GM12878 (cell line): Measurements from ENCODE around the gene TOPBP1. TPM values are rescaled to one million over a fixed set of nuclear protein-coding genes. Genes with fewer than 3 reads are reported as not detected.
A peak's percentile ranks its signal among the peaks of the same experiment; 100 is the strongest.

ENCODE experiments used
- CHD2 ChIP-seq: IDR thresholded peaks from 2 replicates; pipeline ENCODE4 v1.6.1; 2011; ENCODE audit warnings: low read depth, low read length, improper control_type of control experiment, borderline replicate concordance
- CREM ChIP-seq: IDR thresholded peaks from 2 replicates; pipeline ENCODE4 v1.6.1; 2014; ENCODE audit warnings: antibody characterized with exemption, low read depth
- EP300 ChIP-seq, 2 experiments: fragments of 150-350 bp in 1 of 2; IDR thresholded peaks; 2 replicates each; pipeline ENCODE4 v1.6.1; 2011 to 2012; ENCODE audit warnings: low read depth in 2 of 2, low read length in 2 of 2, borderline replicate concordance in 1 of 2, improper control_type of control experiment in 1 of 2, inconsistent platforms in 1 of 2; ENCODE audit not compliant: control insufficient read depth in 1 of 2
- FOXM1 ChIP-seq: IDR thresholded peaks from 2 replicates; pipeline ENCODE4 v1.6.1; 2012; ENCODE audit warnings: low read depth, mild to moderate bottlenecking, inconsistent platforms, low read length, moderate library complexity
- HCFC1 ChIP-seq: fragments of 150-350 bp; IDR thresholded peaks from 2 replicates; pipeline ENCODE4 v1.6.1; 2014; ENCODE audit warnings: low read length
- HDAC2 ChIP-seq: fragments of 200-600 bp; sonication (generic); IDR thresholded peaks from 2 replicates; pipeline ENCODE4 v1.6.1; 2017
- KDM1A ChIP-seq: fragments of 200-600 bp; sonication (generic); IDR thresholded peaks from 2 replicates; pipeline ENCODE4 v1.6.1; 2016; ENCODE audit warnings: borderline replicate concordance
- LARP7 ChIP-seq: fragments of 450-650 bp; IDR thresholded peaks from 2 replicates; pipeline ENCODE4 v1.6.1; 2017; ENCODE audit warnings: mild to moderate bottlenecking
- NRF1 ChIP-seq: conservative IDR thresholded peaks from 2 replicates; pipeline ENCODE4 v1.6.1; 2011; ENCODE audit warnings: mild to moderate bottlenecking, low read depth, low read length, improper control_type of control experiment
- POLR2AphosphoS2 ChIP-seq: IDR thresholded peaks from 2 replicates; pipeline ENCODE4 v1.6.1; 2011; ENCODE audit warnings: low read depth, mild to moderate bottlenecking, low read length, improper control_type of control experiment, moderate library complexity
- POU2F2 ChIP-seq: IDR thresholded peaks from 3 replicates; pipeline ENCODE4 v1.6.1; 2011; ENCODE audit warnings: low read depth, mild to moderate bottlenecking, low read length, borderline replicate concordance
- RFX5 ChIP-seq: IDR thresholded peaks from 2 replicates; pipeline ENCODE4 v1.6.1; 2011; ENCODE audit warnings: low read depth, low read length, improper control_type of control experiment
- RUNX3 ChIP-seq: IDR thresholded peaks from 2 replicates; pipeline ENCODE4 v1.6.1; 2012; ENCODE audit warnings: low read length, inconsistent platforms
- SMARCA5 ChIP-seq: fragments of 450-650 bp; IDR thresholded peaks from 2 replicates; pipeline ENCODE4 v1.6.1; 2017; ENCODE audit warnings: mild to moderate bottlenecking
- WRNIP1 ChIP-seq: IDR thresholded peaks from 2 replicates; pipeline ENCODE4 v1.6.1; 2011; ENCODE audit warnings: low read depth, low read length, improper control_type of control experiment, borderline replicate concordance
- YBX1 ChIP-seq: fragments of 450-650 bp; IDR thresholded peaks from 2 replicates; pipeline ENCODE4 v1.6.1; 2016; ENCODE audit warnings: antibody characterized with exemption
- ZNF217 ChIP-seq: fragments of 450-650 bp; IDR thresholded peaks from 2 replicates; pipeline ENCODE4 v1.6.1; 2017; ENCODE audit warnings: antibody characterized with exemption, mild to moderate bottlenecking
- polyA plus RNA-seq, 11 experiments: library from polyadenylated mRNA; depleted of rRNA in 4 of 11; unstranded in 6 of 11; stranded (reverse) in 5 of 11; fragments of >200 nt; fragmentation: Nextera tagmentation in 4 of 11; fragmentation: Illumina TruSeq in 1 of 11; extraction: Ambion mirVana in 4 of 11; extraction: Trizol in 1 of 11; gene quantifications; 1 replicate in 1 of 11; 2 replicates in 10 of 11; pipeline versions ENCODE4 v1.2.1 to v1.2.3, GENCODE V29; 2011 to 2016; ENCODE audit warnings: inconsistent platforms in 2 of 11, missing spikeins in 2 of 11, low read depth in 1 of 11
- total RNA-seq, 4 experiments: library from RNA; depleted of rRNA in 3 of 4; stranded (reverse); fragments of >200 nt in 3 of 4; fragmentation: Illumina TruSeq in 1 of 4; extraction: Trizol in 1 of 4; gene quantifications; 2 replicates each; pipeline versions ENCODE4 v1.2.1 to v1.2.3, GENCODE V29; 2013 to 2021
- TF ChIP-seq, protein P1 (sequence below): fragments of 450-650 bp; IDR thresholded peaks from 2 replicates; pipeline ENCODE4 v1.6.1; 2016; ENCODE audit warnings: mild to moderate bottlenecking
- TF ChIP-seq, protein P2 (sequence below): fragments of 450-650 bp; formaldehyde crosslinking; IDR thresholded peaks from 2 replicates; pipeline ENCODE4 v1.5.0; 2022; ENCODE audit warnings: mild to moderate bottlenecking, missing genetic modification characterization
- TF ChIP-seq, protein P3 (sequence below), 3 experiments: IDR thresholded peaks in 2 of 3; conservative IDR thresholded peaks in 1 of 3; 2 replicates each; pipeline ENCODE4 v1.5.1; 2011; ENCODE audit warnings: low read depth in 3 of 3, low read length in 3 of 3, mild to moderate bottlenecking in 3 of 3, control low read depth in 2 of 3, moderate library complexity in 2 of 3, inconsistent platforms in 1 of 3, mixed read lengths in 1 of 3; ENCODE audit not compliant: control insufficient read depth in 2 of 3, insufficient read depth in 1 of 3; ENCODE audit errors: extremely low read depth in 1 of 3
- TF ChIP-seq, protein P4 (sequence below): fragments of 450-650 bp; IDR thresholded peaks from 2 replicates; pipeline ENCODE4 v1.6.1; 2017; ENCODE audit warnings: mild to moderate bottlenecking, moderate library complexity

Gene TOPBP1
- total and polyA plus RNA-seq, 10 of the 15 experiments (the other 5 are each of a cell fraction or from before 2014, with no cell fraction given), result 18.3 to 99.3 (median 61.5) TPM

DNA sequence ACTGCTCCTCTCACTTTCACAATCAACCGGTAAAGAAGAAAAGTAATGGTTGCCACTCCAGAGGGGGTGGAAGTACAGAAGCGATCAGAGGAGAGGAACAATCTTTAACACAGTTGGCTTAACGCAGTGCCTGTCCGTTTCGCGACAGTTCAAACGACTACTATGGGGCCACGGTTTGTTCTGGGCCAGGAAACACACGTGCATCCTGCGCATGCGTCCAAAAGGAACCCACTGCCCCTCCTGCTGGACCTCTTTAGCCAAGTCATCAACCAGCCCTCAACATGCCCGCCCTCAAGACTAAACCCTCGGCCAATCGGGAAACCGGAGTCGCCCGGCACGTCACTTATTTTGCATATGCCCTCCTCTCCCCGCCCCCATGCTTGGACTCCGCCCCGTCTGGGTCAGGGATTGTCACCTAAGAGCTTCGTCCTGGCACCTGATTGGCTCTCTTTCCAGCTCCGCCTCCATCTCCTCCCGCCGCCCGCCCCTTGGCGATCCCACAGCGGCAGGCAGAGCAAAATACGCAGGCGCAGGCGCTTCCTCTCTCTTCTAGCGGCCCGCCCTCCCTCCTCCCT is 88.6 kb downstream of the TOPBP1 start (continued):
- TF ChIP-seq KDM1A (no peak), WRNIP1 (no peak), ZNF217 (no peak), HDAC2 (no peak), EP300 (IDR thresholded peaks at IDR 0.05; ENCODE audit: borderline replicate concordance in 1 of 2, control insufficient read depth in 1 of 2, low read depth in 2 of 2, low read length in 2 of 2) (no peak), POU2F2 (peak; percentile 92; the same call in 2 of the 3 replicates), POLR2AphosphoS2 (peak; percentile 82), NRF1 (peak; percentile 70), CREM (peak; percentile 66; the same call in 1 of the 2 replicates), CHD2 (no peak), RFX5 (peak; percentile 77; the same call in 1 of the 2 replicates), SMARCA5 (0 out of 2 replicates have a peak, but pooled peaks have one; percentile 2), HCFC1 (no peak), LARP7 (no peak), FOXM1 (no peak), YBX1 (no peak), RUNX3 (peak; percentile 26; the same call in 1 of the 2 replicates)
- TF ChIP-seq, protein P1, sequence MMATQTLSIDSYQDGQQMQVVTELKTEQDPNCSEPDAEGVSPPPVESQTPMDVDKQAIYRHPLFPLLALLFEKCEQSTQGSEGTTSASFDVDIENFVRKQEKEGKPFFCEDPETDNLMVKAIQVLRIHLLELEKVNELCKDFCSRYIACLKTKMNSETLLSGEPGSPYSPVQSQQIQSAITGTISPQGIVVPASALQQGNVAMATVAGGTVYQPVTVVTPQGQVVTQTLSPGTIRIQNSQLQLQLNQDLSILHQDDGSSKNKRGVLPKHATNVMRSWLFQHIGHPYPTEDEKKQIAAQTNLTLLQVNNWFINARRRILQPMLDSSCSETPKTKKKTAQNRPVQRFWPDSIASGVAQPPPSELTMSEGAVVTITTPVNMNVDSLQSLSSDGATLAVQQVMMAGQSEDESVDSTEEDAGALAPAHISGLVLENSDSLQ, result peak; percentile 95
- TF ChIP-seq, protein P2, sequence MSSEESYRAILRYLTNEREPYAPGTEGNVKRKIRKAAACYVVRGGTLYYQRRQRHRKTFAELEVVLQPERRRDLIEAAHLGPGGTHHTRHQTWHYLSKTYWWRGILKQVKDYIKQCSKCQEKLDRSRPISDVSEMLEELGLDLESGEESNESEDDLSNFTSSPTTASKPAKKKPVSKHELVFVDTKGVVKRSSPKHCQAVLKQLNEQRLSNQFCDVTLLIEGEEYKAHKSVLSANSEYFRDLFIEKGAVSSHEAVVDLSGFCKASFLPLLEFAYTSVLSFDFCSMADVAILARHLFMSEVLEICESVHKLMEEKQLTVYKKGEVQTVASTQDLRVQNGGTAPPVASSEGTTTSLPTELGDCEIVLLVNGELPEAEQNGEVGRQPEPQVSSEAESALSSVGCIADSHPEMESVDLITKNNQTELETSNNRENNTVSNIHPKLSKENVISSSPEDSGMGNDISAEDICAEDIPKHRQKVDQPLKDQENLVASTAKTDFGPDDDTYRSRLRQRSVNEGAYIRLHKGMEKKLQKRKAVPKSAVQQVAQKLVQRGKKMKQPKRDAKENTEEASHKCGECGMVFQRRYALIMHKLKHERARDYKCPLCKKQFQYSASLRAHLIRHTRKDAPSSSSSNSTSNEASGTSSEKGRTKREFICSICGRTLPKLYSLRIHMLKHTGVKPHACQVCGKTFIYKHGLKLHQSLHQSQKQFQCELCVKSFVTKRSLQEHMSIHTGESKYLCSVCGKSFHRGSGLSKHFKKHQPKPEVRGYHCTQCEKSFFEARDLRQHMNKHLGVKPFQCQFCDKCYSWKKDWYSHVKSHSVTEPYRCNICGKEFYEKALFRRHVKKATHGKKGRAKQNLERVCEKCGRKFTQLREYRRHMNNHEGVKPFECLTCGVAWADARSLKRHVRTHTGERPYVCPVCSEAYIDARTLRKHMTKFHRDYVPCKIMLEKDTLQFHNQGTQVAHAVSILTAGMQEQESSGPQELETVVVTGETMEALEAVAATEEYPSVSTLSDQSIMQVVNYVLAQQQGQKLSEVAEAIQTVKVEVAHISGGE (CRISPR knock-in tag), result no peak
- TF ChIP-seq, protein P3, sequence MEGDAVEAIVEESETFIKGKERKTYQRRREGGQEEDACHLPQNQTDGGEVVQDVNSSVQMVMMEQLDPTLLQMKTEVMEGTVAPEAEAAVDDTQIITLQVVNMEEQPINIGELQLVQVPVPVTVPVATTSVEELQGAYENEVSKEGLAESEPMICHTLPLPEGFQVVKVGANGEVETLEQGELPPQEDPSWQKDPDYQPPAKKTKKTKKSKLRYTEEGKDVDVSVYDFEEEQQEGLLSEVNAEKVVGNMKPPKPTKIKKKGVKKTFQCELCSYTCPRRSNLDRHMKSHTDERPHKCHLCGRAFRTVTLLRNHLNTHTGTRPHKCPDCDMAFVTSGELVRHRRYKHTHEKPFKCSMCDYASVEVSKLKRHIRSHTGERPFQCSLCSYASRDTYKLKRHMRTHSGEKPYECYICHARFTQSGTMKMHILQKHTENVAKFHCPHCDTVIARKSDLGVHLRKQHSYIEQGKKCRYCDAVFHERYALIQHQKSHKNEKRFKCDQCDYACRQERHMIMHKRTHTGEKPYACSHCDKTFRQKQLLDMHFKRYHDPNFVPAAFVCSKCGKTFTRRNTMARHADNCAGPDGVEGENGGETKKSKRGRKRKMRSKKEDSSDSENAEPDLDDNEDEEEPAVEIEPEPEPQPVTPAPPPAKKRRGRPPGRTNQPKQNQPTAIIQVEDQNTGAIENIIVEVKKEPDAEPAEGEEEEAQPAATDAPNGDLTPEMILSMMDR (IDR thresholded peaks at IDR 0.05 in 2 of 3, conservative IDR thresholded peaks at IDR 0.05 in 1 of 3; ENCODE audit: control insufficient read depth in 2 of 3, extremely low read depth in 1 of 3, insufficient read depth in 1 of 3, low read depth in 3 of 3, low read length in 3 of 3), result peak in 2 of 3 experiments; percentile 3 to 14; a peak in 2 of 6 replicates
- TF ChIP-seq, protein P4, sequence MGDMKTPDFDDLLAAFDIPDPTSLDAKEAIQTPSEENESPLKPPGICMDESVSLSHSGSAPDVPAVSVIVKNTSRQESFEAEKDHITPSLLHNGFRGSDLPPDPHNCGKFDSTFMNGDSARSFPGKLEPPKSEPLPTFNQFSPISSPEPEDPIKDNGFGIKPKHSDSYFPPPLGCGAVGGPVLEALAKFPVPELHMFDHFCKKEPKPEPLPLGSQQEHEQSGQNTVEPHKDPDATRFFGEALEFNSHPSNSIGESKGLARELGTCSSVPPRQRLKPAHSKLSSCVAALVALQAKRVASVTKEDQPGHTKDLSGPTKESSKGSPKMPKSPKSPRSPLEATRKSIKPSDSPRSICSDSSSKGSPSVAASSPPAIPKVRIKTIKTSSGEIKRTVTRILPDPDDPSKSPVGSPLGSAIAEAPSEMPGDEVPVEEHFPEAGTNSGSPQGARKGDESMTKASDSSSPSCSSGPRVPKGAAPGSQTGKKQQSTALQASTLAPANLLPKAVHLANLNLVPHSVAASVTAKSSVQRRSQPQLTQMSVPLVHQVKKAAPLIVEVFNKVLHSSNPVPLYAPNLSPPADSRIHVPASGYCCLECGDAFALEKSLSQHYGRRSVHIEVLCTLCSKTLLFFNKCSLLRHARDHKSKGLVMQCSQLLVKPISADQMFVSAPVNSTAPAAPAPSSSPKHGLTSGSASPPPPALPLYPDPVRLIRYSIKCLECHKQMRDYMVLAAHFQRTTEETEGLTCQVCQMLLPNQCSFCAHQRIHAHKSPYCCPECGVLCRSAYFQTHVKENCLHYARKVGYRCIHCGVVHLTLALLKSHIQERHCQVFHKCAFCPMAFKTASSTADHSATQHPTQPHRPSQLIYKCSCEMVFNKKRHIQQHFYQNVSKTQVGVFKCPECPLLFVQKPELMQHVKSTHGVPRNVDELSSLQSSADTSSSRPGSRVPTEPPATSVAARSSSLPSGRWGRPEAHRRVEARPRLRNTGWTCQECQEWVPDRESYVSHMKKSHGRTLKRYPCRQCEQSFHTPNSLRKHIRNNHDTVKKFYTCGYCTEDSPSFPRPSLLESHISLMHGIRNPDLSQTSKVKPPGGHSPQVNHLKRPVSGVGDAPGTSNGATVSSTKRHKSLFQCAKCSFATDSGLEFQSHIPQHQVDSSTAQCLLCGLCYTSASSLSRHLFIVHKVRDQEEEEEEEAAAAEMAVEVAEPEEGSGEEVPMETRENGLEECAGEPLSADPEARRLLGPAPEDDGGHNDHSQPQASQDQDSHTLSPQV, result no peak
